K562 (cell line): Measurements from ENCODE around the gene CXCR3. TPM values are rescaled to one million over a fixed set of nuclear protein-coding genes. Genes with fewer than 3 reads are reported as not detected.

Experiments
- BRF2 ChIP-seq: IDR thresholded peaks from 3 replicates; pipeline ENCODE4 v1.6.1; 2011; ENCODE audit warnings: borderline replicate concordance, mild to moderate bottlenecking; ENCODE audit not compliant: insufficient read length, insufficient read depth
- HOXB6 ChIP-seq: fragments of 250-450 bp; sonication (Bioruptor Pico); IDR thresholded peaks from 2 replicates; pipeline ENCODE4 v1.5.1; 2022; ENCODE audit warnings: mild to moderate bottlenecking, borderline replicate concordance
- MBD1 ChIP-seq: fragments of 250-450 bp; sonication (Bioruptor Pico); IDR thresholded peaks from 2 replicates; pipeline ENCODE4 v1.8.0; 2022; ENCODE audit warnings: inconsistent platforms
- RBFOX2 ChIP-seq: fragments of 200-400 bp; formaldehyde crosslinking; IDR thresholded peaks from 2 replicates; pipeline ENCODE4 v1.6.1; 2017; ENCODE audit warnings: low read depth, mild to moderate bottlenecking, low read length, moderate library complexity
- ZNF197 ChIP-seq: fragments of 200-800 bp; sonication (Bioruptor generic); IDR thresholded peaks from 2 replicates; pipeline ENCODE4 v1.6.1; 2016; ENCODE audit warnings: low read depth, missing genetic modification characterization, missing compliant biosample characterization
- ZNF407 ChIP-seq: fragments of 450-650 bp; IDR thresholded peaks from 2 replicates; pipeline ENCODE4 v1.6.1; 2016; ENCODE audit warnings: low read depth
- polyA plus RNA-seq, 8 experiments: library from polyadenylated mRNA; depleted of rRNA in 4 of 8; stranded (reverse) in 5 of 8; unstranded in 3 of 8; fragments of >200 nt; fragmentation: Nextera tagmentation in 2 of 8; fragmentation: Illumina TruSeq in 1 of 8; extraction: Ambion mirVana in 2 of 8; extraction: Trizol in 1 of 8; gene quantifications; 2 replicates each; pipeline versions ENCODE4 v1.2.1 to v1.2.3, GENCODE V29; 2011 to 2014; ENCODE audit warnings: inconsistent platforms in 1 of 8, missing spikeins in 1 of 8
- total RNA-seq, 7 experiments: library from RNA; depleted of rRNA in 6 of 7; stranded (reverse); fragments of >200 nt in 6 of 7; fragmentation: Illumina TruSeq in 2 of 7; extraction: Trizol in 2 of 7; gene quantifications; 2 replicates each; pipeline versions ENCODE4 v1.2.1 to v1.2.3, GENCODE V29; 2011 to 2021; ENCODE audit warnings: low replicate concordance in 1 of 7

CXCR3 gene
- total and polyA plus RNA-seq, 9 of the 15 experiments (the other 6 are each of a cell fraction or from before 2014, with no cell fraction given) = not detected

- TF ChIP-seq BRF2 (no peak), MBD1 (CRISPR knock-in tag) (no peak), HOXB6 (CRISPR knock-in tag) (no peak), ZNF197 (CRISPR knock-in tag) (no peak), RBFOX2 (no peak), ZNF407 (no peak)
Measured at GRCh38 chrX:71581210-71581609, 37.1 kb downstream of the CXCR3 start (continued).
